ENCODE results near the gene NKAPD1.

DNA sequence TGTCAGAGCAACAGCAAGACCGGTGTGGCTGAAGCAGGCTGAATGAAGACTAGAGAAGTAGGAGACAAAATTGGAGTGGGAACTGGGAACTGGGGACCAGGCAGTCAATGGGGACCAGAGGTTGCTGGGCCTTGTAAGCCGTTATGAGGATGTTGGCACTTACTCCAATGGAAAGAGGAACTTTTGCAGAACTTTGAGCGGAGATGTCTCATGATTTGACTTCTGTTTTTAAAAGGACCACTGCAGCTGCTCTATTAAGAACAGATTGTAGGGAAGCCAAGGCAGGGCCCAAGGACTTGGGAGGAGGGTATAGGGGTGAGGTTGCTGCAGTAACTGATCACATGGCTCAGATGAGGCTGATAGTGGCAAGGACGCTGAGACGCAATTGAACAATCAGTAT lies 55.6 kb downstream of the NKAPD1 start:
- TF ChIP-seq, protein P1, sequence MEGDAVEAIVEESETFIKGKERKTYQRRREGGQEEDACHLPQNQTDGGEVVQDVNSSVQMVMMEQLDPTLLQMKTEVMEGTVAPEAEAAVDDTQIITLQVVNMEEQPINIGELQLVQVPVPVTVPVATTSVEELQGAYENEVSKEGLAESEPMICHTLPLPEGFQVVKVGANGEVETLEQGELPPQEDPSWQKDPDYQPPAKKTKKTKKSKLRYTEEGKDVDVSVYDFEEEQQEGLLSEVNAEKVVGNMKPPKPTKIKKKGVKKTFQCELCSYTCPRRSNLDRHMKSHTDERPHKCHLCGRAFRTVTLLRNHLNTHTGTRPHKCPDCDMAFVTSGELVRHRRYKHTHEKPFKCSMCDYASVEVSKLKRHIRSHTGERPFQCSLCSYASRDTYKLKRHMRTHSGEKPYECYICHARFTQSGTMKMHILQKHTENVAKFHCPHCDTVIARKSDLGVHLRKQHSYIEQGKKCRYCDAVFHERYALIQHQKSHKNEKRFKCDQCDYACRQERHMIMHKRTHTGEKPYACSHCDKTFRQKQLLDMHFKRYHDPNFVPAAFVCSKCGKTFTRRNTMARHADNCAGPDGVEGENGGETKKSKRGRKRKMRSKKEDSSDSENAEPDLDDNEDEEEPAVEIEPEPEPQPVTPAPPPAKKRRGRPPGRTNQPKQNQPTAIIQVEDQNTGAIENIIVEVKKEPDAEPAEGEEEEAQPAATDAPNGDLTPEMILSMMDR (conservative IDR thresholded peaks at IDR 0.05 in 1 of 2, IDR thresholded peaks at IDR 0.05 in 1 of 2; ENCODE audit: low read depth in 1 of 2, low read length in 2 of 2): no peak
- no peak for TF ChIP-seq EZH2 (IDR thresholded peaks at IDR 0.05; ENCODE audit: low read length, missing control alignments)

Measured in fibroblast of lung (primary cell).